Vagina (tissue), 2 donors: ENCODE results near the gene LANCL2.

Experiments used
- POLR2A ChIP-seq, 2 donors: fragments of 450-650 bp; IDR thresholded peaks; one replicate each; pipeline ENCODE4 v1.6.1; 2017; ENCODE audit warnings: antibody characterized with exemption in 2 of 2, mild to moderate bottlenecking in 2 of 2, moderate library complexity in 2 of 2
- TF ChIP-seq, protein P1 (sequence below), 3 experiments: fragments of 450-650 bp in 2 of 3; fragments of 200-600 bp in 1 of 3; sonication (generic) in 1 of 3; IDR thresholded peaks; one replicate each; pipeline ENCODE4 v1.5.1; 2017 to 2019; ENCODE audit warnings: antibody characterized with exemption in 3 of 3, mild to moderate bottlenecking in 2 of 3, moderate library complexity in 2 of 3

DNA sequence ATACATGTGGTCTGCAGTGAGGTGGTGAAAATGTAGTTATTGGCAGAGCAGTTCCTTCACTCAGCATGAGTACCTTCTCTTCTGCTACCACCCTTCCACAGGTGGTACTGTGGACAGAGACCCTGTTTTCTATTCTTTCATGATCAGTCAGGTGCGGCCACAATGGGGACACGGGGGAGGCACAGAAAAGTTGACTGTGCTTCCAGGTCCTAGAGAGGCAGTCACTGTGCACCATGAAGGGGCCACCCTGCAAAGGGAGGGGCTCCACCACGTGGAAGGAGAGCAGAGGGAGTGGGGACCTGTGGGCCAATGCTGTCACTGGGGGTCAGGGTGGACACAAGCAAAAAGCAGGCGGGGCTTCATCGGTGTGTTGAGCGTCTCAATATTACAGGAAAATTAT is 3.6 kb upstream of the LANCL2 start:
- TF ChIP-seq POLR2A (IDR thresholded peaks at IDR 0.05): no peak
- TF ChIP-seq, protein P1, sequence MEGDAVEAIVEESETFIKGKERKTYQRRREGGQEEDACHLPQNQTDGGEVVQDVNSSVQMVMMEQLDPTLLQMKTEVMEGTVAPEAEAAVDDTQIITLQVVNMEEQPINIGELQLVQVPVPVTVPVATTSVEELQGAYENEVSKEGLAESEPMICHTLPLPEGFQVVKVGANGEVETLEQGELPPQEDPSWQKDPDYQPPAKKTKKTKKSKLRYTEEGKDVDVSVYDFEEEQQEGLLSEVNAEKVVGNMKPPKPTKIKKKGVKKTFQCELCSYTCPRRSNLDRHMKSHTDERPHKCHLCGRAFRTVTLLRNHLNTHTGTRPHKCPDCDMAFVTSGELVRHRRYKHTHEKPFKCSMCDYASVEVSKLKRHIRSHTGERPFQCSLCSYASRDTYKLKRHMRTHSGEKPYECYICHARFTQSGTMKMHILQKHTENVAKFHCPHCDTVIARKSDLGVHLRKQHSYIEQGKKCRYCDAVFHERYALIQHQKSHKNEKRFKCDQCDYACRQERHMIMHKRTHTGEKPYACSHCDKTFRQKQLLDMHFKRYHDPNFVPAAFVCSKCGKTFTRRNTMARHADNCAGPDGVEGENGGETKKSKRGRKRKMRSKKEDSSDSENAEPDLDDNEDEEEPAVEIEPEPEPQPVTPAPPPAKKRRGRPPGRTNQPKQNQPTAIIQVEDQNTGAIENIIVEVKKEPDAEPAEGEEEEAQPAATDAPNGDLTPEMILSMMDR (IDR thresholded peaks at IDR 0.05): no peak
